HG03108 (cell line): ENCODE data around the gene CDX2.

Experiments used
- ATAC-seq: cut with Tn5 transposase; IDR thresholded peaks from one replicate; pipeline ENCODE4 v1.9.1; 2021; ENCODE audit warnings: moderate library complexity; ENCODE audit not compliant: unreplicated experiment

The CDX2 gene

GRCh38 chr13:27918918-27919658 lies 50.0 kb downstream of the CDX2 start:
- ATAC-seq = no peak

- ATAC-seq = no peak
Measured at GRCh38 chr13:27918041-27918917, 50.8 kb downstream of the CDX2 start.

- no peak for ATAC-seq
Measured at GRCh38 chr13:27917121-27917947, 51.8 kb downstream of the CDX2 start.

- ATAC-seq = no peak
Measured at GRCh38 chr13:27915301-27916207, 53.6 kb downstream of the CDX2 start.

GRCh38 chr13:27913160-27913559 lies 56.0 kb downstream of the CDX2 start:
- ATAC-seq = no peak

GRCh38 chr13:27911521-27911920 lies 57.6 kb downstream of the CDX2 start:
- no peak for ATAC-seq
